Mesothelial cell of epicardium (in vitro differentiated cells): ENCODE measurements around the gene PGAP6. TPM values are rescaled to one million over a fixed set of nuclear protein-coding genes. Genes with fewer than 3 reads are reported as not detected.
A peak's percentile ranks its signal among the peaks of the same experiment; 100 is the strongest.

Experiments
- DNase-seq, 2 experiments: peaks; one replicate each; pipeline ENCODE4 v3.0.0; 2021; ENCODE audit warnings: low spot score in 2 of 2; ENCODE audit not compliant: unreplicated experiment in 2 of 2
- H3K27ac Mint-ChIP-seq: 2 replicates; pipeline ENCODE4 v1.8.0; 2021; ENCODE audit warnings: mixed read lengths
- H3K27me3 Mint-ChIP-seq: 2 replicates; pipeline ENCODE4 v1.8.0; 2021; ENCODE audit warnings: low read depth, mixed read lengths
- H3K36me3 Mint-ChIP-seq: 2 replicates; pipeline ENCODE4 v1.8.0; 2021; ENCODE audit warnings: mixed read lengths
- H3K4me1 Mint-ChIP-seq: 2 replicates; pipeline ENCODE4 v1.8.0; 2021; ENCODE audit warnings: mixed read lengths
- H3K4me3 Mint-ChIP-seq: 2 replicates; pipeline ENCODE4 v1.8.0; 2021; ENCODE audit warnings: mild to moderate bottlenecking, moderate library complexity, mixed read lengths
- H3K9me3 Mint-ChIP-seq: 2 replicates; pipeline ENCODE4 v1.8.0; 2021; ENCODE audit warnings: mixed read lengths
- CTCF ChIP-seq: fragments of 200-600 bp; sonication (generic); IDR thresholded peaks from one replicate; pipeline ENCODE4 v1.5.0; 2021; ENCODE audit warnings: antibody characterized with exemption; ENCODE audit not compliant: unreplicated experiment
- total RNA-seq: library from RNA; stranded (reverse); gene quantifications from 3 replicates; pipeline ENCODE4 v1.2.1, GENCODE V29; 2021

PGAP6 gene
- total RNA-seq, 1 donor from 2014 or later, result 51.4 TPM

GRCh38 chr16:414395-415169 is 32.8 kb upstream of the PGAP6 start:
- DNase-seq, result no peak
- H3K36me3 Mint-ChIP-seq, result peaks cover 5% of the 10 kb centered on the region
- no peak overlapping the region for H3K27ac Mint-ChIP-seq
- H3K4me3 Mint-ChIP-seq, result no peak overlapping the region
- H3K4me1 Mint-ChIP-seq, result no peaks in the 10 kb centered on the region
- no peak for TF ChIP-seq CTCF
- H3K27me3 Mint-ChIP-seq, result no peaks in the 10 kb centered on the region
- H3K9me3 Mint-ChIP-seq, result no peaks in the 10 kb centered on the region

GRCh38 chr16:411576-412265 is 29.9 kb upstream of the PGAP6 start:
- H3K4me3 Mint-ChIP-seq, result no peak overlapping the region
- peaks cover 9% of the 10 kb centered on the region for H3K36me3 Mint-ChIP-seq
- no peak for TF ChIP-seq CTCF
- no peaks in the 10 kb centered on the region for H3K4me1 Mint-ChIP-seq
- H3K27me3 Mint-ChIP-seq, result no peaks in the 10 kb centered on the region
- no peaks in the 10 kb centered on the region for H3K9me3 Mint-ChIP-seq
- H3K27ac Mint-ChIP-seq, result no peak overlapping the region
- no peak for DNase-seq

GRCh38 chr16:410516-411178 is 28.9 kb upstream of the PGAP6 start:
- Mint-ChIP-seq H3K27me3 (no peaks in the 10 kb centered on the region), H3K27ac (no peak overlapping the region)
- TF ChIP-seq CTCF, result no peak

GRCh38 chr16:407253-407652 is 25.5 kb upstream of the PGAP6 start:
- Mint-ChIP-seq H3K4me1 (no peaks in the 10 kb centered on the region), H3K27me3 (no peaks in the 10 kb centered on the region), H3K36me3 (peaks cover 9% of the 10 kb centered on the region), H3K4me3 (no peak overlapping the region), H3K27ac (no peak overlapping the region), H3K9me3 (no peaks in the 10 kb centered on the region)
- no peak for DNase-seq
- TF ChIP-seq CTCF, result no peak

More at GRCh38 chr16:410516-411178, 28.9 kb upstream of the PGAP6 start:
- H3K4me3 Mint-ChIP-seq, result no peak overlapping the region
- no peaks in the 10 kb centered on the region for H3K9me3 Mint-ChIP-seq
- peaks cover 9% of the 10 kb centered on the region for H3K36me3 Mint-ChIP-seq
- DNase-seq, result no peak
- no peaks in the 10 kb centered on the region for H3K4me1 Mint-ChIP-seq

- DNase-seq, result no peak
- Mint-ChIP-seq H3K4me3 (no peak overlapping the region), H3K4me1 (peaks cover 1% of the 10 kb centered on the region), H3K27me3 (no peaks in the 10 kb centered on the region), H3K9me3 (no peaks in the 10 kb centered on the region), H3K36me3 (peaks cover 7% of the 10 kb centered on the region), H3K27ac (peak overlapping the region; percentile 6)
- TF ChIP-seq CTCF, result no peak
Measured at GRCh38 chr16:405548-406506, 24.0 kb upstream of the PGAP6 start.
